Hepatocyte (in vitro differentiated cells): ENCODE data around the gene SORBS2. TPM values are rescaled to one million over a fixed set of nuclear protein-coding genes. Genes with fewer than 3 reads are reported as not detected.

ENCODE experiments used
- DNase-seq: peaks from one replicate; pipeline ENCODE4 v3.0.0-alpha.2; 2016; ENCODE audit warnings: low spot score
- H2AFZ ChIP-seq: fragments of 200-600 bp; sonication (generic); 2 replicates; pipeline ENCODE4 v1.6.0; 2016; ENCODE audit warnings: antibody characterized with exemption, mild to moderate bottlenecking
- H3K27ac ChIP-seq: fragments of 200-600 bp; sonication (generic); 2 replicates; pipeline ENCODE4 v1.5.1; 2016; ENCODE audit warnings: mild to moderate bottlenecking
- H3K27me3 ChIP-seq: fragments of 200-600 bp; sonication (generic); 2 replicates; pipeline ENCODE4 v1.6.1; 2016
- H3K36me3 ChIP-seq: fragments of 200-600 bp; sonication (generic); replicated peaks from 2 replicates; pipeline ENCODE4 v1.5.1; 2016; ENCODE audit warnings: low read depth; ENCODE audit not compliant: insufficient read depth
- H3K4me1 ChIP-seq: fragments of 200-600 bp; sonication (generic); 2 replicates; pipeline ENCODE4 v1.5.1; 2016; ENCODE audit warnings: mild to moderate bottlenecking, moderate library complexity; ENCODE audit not compliant: insufficient read depth
- H3K4me2 ChIP-seq: fragments of 200-600 bp; sonication (generic); 2 replicates; pipeline ENCODE4 v1.6.0; 2016
- H3K4me3 ChIP-seq: fragments of 200-600 bp; sonication (generic); 2 replicates; pipeline ENCODE4 v1.5.1; 2016; ENCODE audit warnings: mild to moderate bottlenecking
- H3K79me2 ChIP-seq: fragments of 200-600 bp; sonication (generic); 2 replicates; pipeline ENCODE4 v1.6.0; 2017; ENCODE audit warnings: mild to moderate bottlenecking
- H3K9me2 ChIP-seq: fragments of 200-600 bp; sonication (generic); replicated peaks from 2 replicates; pipeline ENCODE4 v1.6.0; 2017; ENCODE audit warnings: mild to moderate bottlenecking; ENCODE audit not compliant: insufficient read depth
- H3K9me3 ChIP-seq: fragments of 200-600 bp; sonication (generic); 2 replicates; pipeline ENCODE4 v1.5.1; 2016; ENCODE audit warnings: low read depth, mild to moderate bottlenecking
- H4K20me1 ChIP-seq: fragments of 200-600 bp; sonication (generic); 2 replicates; pipeline ENCODE4 v1.6.0; 2016; ENCODE audit warnings: mild to moderate bottlenecking; ENCODE audit not compliant: insufficient read depth, poor library complexity, severe bottlenecking
- CTCF ChIP-seq: fragments of 200-600 bp; sonication (generic); IDR thresholded peaks from 2 replicates; pipeline ENCODE4 v1.5.1; 2016; ENCODE audit warnings: antibody characterized with exemption, mild to moderate bottlenecking; ENCODE audit not compliant: poor library complexity
- EZH2 ChIP-seq: fragments of 200-600 bp; sonication (generic); IDR thresholded peaks from 2 replicates; pipeline ENCODE4 v1.6.1; 2016; ENCODE audit warnings: antibody characterized with exemption, mild to moderate bottlenecking, borderline replicate concordance
- EZH2phosphoT487 ChIP-seq: fragments of 200-600 bp; sonication (generic); IDR thresholded peaks from one replicate; pipeline ENCODE4 v1.6.1; 2018; ENCODE audit warnings: antibody characterized with exemption, mild to moderate bottlenecking, low read depth, moderate library complexity; ENCODE audit not compliant: unreplicated experiment, severe bottlenecking
- WGBS: methylation state at CpG from one replicate; pipeline ENCODE4 v1.1.6; 2016; ENCODE audit warnings: low lambda C conversion rate; ENCODE audit errors: missing lambda C conversion rate; 5-methylcytosine and 5-hydroxymethylcytosine counted together
- polyA plus RNA-seq: library from polyadenylated mRNA; unstranded; fragments of >200 nt; fragmentation: Nextera tagmentation; extraction: Ambion mirVana; gene quantifications from 2 replicates; pipeline ENCODE4 v1.2.1, GENCODE V29; 2016
- total RNA-seq: library from RNA; depleted of rRNA; stranded (reverse); fragments of >200 nt; gene quantifications from 2 replicates; pipeline ENCODE4 v1.2.3, GENCODE V29; 2014

The SORBS2 gene
- total and polyA plus RNA-seq, 2 experiments from 2014 or later = 43.4 to 52.1 TPM

DNA sequence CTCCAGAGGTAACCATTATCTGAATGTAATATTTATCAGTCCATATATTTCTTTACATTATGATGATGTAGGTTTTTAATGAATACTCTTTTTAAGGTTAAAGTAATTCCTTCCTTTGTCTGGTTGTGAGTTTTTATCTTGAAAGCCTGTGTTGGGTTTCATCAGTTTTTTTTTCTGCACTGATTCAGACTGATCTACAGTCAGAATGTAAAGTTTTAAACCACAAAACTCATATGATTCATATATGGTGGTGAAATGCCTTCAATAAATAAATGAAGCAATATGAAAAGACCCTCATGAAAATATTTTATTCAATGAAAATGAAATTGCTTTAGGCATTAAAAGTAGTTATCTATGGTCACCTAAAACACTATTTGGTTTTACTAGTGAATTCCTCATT lies 47.1 kb downstream of the SORBS2 start:
- Histone ChIP-seq H3K79me2 (peaks cover 2% of the 10 kb centered on the region), H3K4me2 (no peak overlapping the region), H3K27me3 (no peaks in the 10 kb centered on the region), H3K27ac (no peak overlapping the region), H3K9me2 (no peaks in the 10 kb centered on the region), H3K4me3 (no peak overlapping the region), H2AFZ (no peak overlapping the region), H3K36me3 (no peaks in the 10 kb centered on the region), H3K4me1 (no peaks in the 10 kb centered on the region), H3K9me3 (no peaks in the 10 kb centered on the region), H4K20me1 (no peaks in the 10 kb centered on the region)
- no peak for DNase-seq
- TF ChIP-seq CTCF (no peak), EZH2 (no peak), EZH2phosphoT487 (no peak)

DNA sequence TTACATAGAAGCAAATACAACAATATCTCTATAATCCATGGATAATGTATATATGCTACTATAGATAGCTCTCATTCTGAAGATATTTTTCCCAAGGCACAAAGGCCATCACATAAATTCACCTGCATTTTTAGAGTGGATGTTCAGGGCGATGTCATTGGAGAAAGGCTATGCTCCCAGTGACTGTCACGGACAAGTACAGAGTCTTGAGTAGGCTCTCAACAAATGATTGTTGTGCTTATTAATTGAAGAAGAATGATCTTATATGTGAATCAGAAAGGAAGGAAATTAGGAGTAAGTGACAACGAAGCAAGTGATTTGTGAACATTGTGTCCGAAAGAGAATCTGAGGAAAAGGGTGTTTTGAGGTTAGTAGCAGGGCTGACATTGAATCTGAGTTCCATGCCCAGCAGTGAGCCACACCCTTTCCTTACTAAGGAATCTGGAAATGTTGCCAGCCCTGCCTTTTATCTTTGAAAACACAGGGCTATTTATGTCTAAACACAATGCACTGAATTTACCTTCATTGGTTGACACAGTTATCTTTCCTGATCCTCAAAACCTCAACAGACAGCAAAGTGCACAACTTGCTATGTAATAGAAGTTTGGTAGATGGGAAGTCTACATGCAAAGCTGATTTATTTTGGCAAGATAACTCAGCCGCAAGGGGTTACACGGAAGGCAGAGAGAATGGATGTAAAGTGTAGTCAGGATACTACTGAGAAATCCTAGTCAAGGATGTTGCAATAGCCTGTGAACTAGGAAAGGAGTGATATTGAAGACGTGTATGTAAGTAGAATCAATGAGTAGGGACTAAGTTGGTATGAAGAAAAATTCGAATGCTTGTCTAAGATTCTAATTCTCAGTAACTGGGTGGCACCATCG lies 50.4 kb downstream of the SORBS2 start:
- 92% methylated on average over 9 of the region's 9 CpGs for WGBS
- H3K4me3 ChIP-seq = no peak overlapping the region
- H3K9me2 ChIP-seq = no peaks in the 10 kb centered on the region
- H3K36me3 ChIP-seq = no peaks in the 10 kb centered on the region
- no peak overlapping the region for H3K27ac ChIP-seq
- no peak overlapping the region for H2AFZ ChIP-seq
- H3K27me3 ChIP-seq = no peaks in the 10 kb centered on the region
- H3K4me2 ChIP-seq = no peak overlapping the region
- DNase-seq = no peak
- TF ChIP-seq EZH2 (no peak), CTCF (no peak), EZH2phosphoT487 (no peak)
- H3K4me1 ChIP-seq = no peaks in the 10 kb centered on the region
- H4K20me1 ChIP-seq = no peaks in the 10 kb centered on the region
- no peaks in the 10 kb centered on the region for H3K79me2 ChIP-seq
- no peaks in the 10 kb centered on the region for H3K9me3 ChIP-seq

DNA sequence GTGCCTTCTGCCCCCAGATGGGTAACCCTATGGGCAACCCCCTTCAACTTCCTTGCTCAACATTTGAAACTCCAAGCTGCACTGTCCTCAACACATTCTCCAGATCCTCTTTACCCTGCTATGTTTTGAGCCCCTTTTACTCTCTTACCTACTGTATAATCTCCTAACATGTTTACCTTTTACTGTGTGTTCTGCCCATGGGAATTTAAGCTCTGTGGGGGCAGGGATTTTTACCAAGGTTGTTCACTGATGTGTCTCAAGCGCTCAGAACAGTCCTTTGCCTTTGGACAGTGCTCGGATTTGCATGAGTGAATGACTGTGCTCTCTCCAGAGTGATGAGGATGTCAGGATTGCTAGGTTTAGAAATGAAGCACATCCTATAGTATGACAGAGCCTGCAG lies 53.2 kb downstream of the SORBS2 start:
- H2AFZ ChIP-seq = no peak overlapping the region
- peaks cover 9% of the 10 kb centered on the region for H3K4me1 ChIP-seq
- no peaks in the 10 kb centered on the region for H4K20me1 ChIP-seq
- 67% methylated on average over 2 of the region's 2 CpGs for WGBS
- TF ChIP-seq EZH2 = no peak
- TF ChIP-seq EZH2phosphoT487 = no peak
- no peak for TF ChIP-seq CTCF
- H3K27ac ChIP-seq = no peak overlapping the region
- no peaks in the 10 kb centered on the region for H3K36me3 ChIP-seq
- H3K27me3 ChIP-seq = no peaks in the 10 kb centered on the region
- H3K9me2 ChIP-seq = no peaks in the 10 kb centered on the region
- H3K9me3 ChIP-seq = no peaks in the 10 kb centered on the region
- no peak overlapping the region for H3K4me3 ChIP-seq
- DNase-seq = no peak
- H3K4me2 ChIP-seq = no peak overlapping the region
- peaks cover 6% of the 10 kb centered on the region for H3K79me2 ChIP-seq
